H9 (cell line): ENCODE results near the gene DXO. TPM values are rescaled to one million over a fixed set of nuclear protein-coding genes. Genes with fewer than 3 reads are reported as not detected.

Source experiments
- DNase-seq: peaks from one replicate; pipeline ENCODE4 v3.0.0-alpha.2; 2017
- H2AFZ ChIP-seq: one replicate; pipeline ENCODE4 v1.6.1; 2013; ENCODE audit warnings: mild to moderate bottlenecking, low read length, control low read depth, moderate library complexity
- H2AK5ac ChIP-seq: 2 replicates; pipeline ENCODE4 v1.6.1; 2013; ENCODE audit warnings: low read length, control low read depth, mixed read lengths; ENCODE audit not compliant: insufficient read length
- H2BK120ac ChIP-seq: one replicate; pipeline ENCODE4 v1.6.1; 2013; ENCODE audit warnings: low read depth, mild to moderate bottlenecking, low read length, control low read depth, inconsistent platforms; ENCODE audit not compliant: poor library complexity, severe bottlenecking
- H2BK12ac ChIP-seq: 2 replicates; pipeline ENCODE4 v1.6.1; 2013; ENCODE audit warnings: low read length, control low read depth, mixed read lengths, low read depth; ENCODE audit not compliant: insufficient read length
- H2BK15ac ChIP-seq: 2 replicates; pipeline ENCODE4 v1.6.1; 2013; ENCODE audit warnings: low read depth, low read length, control low read depth
- H2BK20ac ChIP-seq: one replicate; pipeline ENCODE4 v1.6.1; 2013; ENCODE audit warnings: low read depth, mild to moderate bottlenecking, low read length, control low read depth, inconsistent platforms; ENCODE audit not compliant: poor library complexity, severe bottlenecking
- H2BK5ac ChIP-seq: 2 replicates; pipeline ENCODE4 v1.6.1; 2013; ENCODE audit warnings: low read length, control low read depth, mixed read lengths; ENCODE audit not compliant: insufficient read length
- H3K14ac ChIP-seq: 2 replicates; pipeline ENCODE4 v1.6.1; 2013; ENCODE audit warnings: low read length, control low read depth; ENCODE audit not compliant: insufficient read depth
- H3K18ac ChIP-seq: 2 replicates; pipeline ENCODE4 v1.6.1; 2013; ENCODE audit warnings: low read depth, mild to moderate bottlenecking, mixed read lengths, low read length, control low read depth; ENCODE audit not compliant: insufficient read length
- H3K23ac ChIP-seq: 2 replicates; pipeline ENCODE4 v1.6.1; 2013; ENCODE audit warnings: low read length, control low read depth, mixed read lengths, low read depth; ENCODE audit not compliant: insufficient read length
- H3K23me2 ChIP-seq: 2 replicates; pipeline ENCODE4 v1.6.1; 2013; ENCODE audit warnings: low read depth, mild to moderate bottlenecking, mixed read lengths, low read length, control low read depth; ENCODE audit not compliant: insufficient read length, poor library complexity, severe bottlenecking
- H3K27ac ChIP-seq: 2 replicates; pipeline ENCODE4 v1.5.1; 2013; ENCODE audit warnings: low read length, control low read depth, mixed read lengths, low read depth; ENCODE audit not compliant: insufficient read length
- H3K27me3 ChIP-seq: 2 replicates; pipeline ENCODE4 v1.6.1; 2013; ENCODE audit warnings: low read length, control low read depth, inconsistent platforms; ENCODE audit not compliant: insufficient read depth
- H3K4ac ChIP-seq: 2 replicates; pipeline ENCODE4 v1.6.1; 2013; ENCODE audit warnings: low read depth, mild to moderate bottlenecking, control low read depth, inconsistent platforms, low read length, moderate library complexity
- H3K4me1 ChIP-seq: 2 replicates; pipeline ENCODE4 v1.6.1; 2013; ENCODE audit warnings: low read length, control low read depth, inconsistent platforms; ENCODE audit not compliant: insufficient read depth
- H3K4me2 ChIP-seq: 2 replicates; pipeline ENCODE4 v1.6.1; 2013; ENCODE audit warnings: low read length, control low read depth, mixed read lengths; ENCODE audit not compliant: insufficient read length, insufficient read depth
- H3K56ac ChIP-seq: 2 replicates; pipeline ENCODE4 v1.6.1; 2013; ENCODE audit warnings: low read depth, mild to moderate bottlenecking, mixed read lengths, low read length, control low read depth; ENCODE audit not compliant: insufficient read length
- H3K79me1 ChIP-seq: 2 replicates; pipeline ENCODE4 v1.6.1; 2013; ENCODE audit warnings: low read depth, mild to moderate bottlenecking, moderate library complexity, low read length, control low read depth, inconsistent platforms; ENCODE audit not compliant: insufficient read depth, poor library complexity, severe bottlenecking
- H3K79me2 ChIP-seq: 2 replicates; pipeline ENCODE4 v1.6.1; 2013; ENCODE audit warnings: low read length, control low read depth, inconsistent platforms; ENCODE audit not compliant: insufficient read depth
- H3K9ac ChIP-seq: 2 replicates; pipeline ENCODE4 v1.6.1; 2013; ENCODE audit warnings: low read length, control low read depth, mixed read lengths; ENCODE audit not compliant: insufficient read length; ENCODE audit errors: extremely low read depth
- H3K9me3 ChIP-seq: one replicate; pipeline ENCODE4 v1.6.1; 2013; ENCODE audit warnings: low read depth, low read length, inconsistent platforms; ENCODE audit not compliant: control insufficient read depth
- H3T11ph ChIP-seq: one replicate; pipeline ENCODE4 v1.6.1; 2013; ENCODE audit warnings: mild to moderate bottlenecking, low read length, control low read depth, inconsistent platforms
- H4K20me1 ChIP-seq: one replicate; pipeline ENCODE4 v1.6.1; 2013; ENCODE audit not compliant: control insufficient read depth, insufficient read length, insufficient read depth
- H4K5ac ChIP-seq: 2 replicates; pipeline ENCODE4 v1.6.1; 2013; ENCODE audit warnings: low read depth, mild to moderate bottlenecking, mixed read lengths, low read length, control low read depth; ENCODE audit not compliant: insufficient read length
- H4K8ac ChIP-seq: replicated peaks from 2 replicates; pipeline ENCODE4 v1.6.1; 2013; ENCODE audit warnings: low read length, control low read depth, mixed read lengths, low read depth; ENCODE audit not compliant: insufficient read length
- H4K91ac ChIP-seq: 2 replicates; pipeline ENCODE4 v1.6.1; 2013; ENCODE audit warnings: low read depth, mild to moderate bottlenecking, moderate library complexity, mixed read lengths, low read length, control low read depth; ENCODE audit not compliant: insufficient read length
- H3K27ac Mint-ChIP-seq, 3 experiments: 2 replicates in 2 of 3; 3 replicates in 1 of 3; pipeline ENCODE4 v1.8.0; 2020 to 2021; ENCODE audit warnings: mixed read lengths in 3 of 3, mild to moderate bottlenecking in 1 of 3, moderate library complexity in 1 of 3
- H3K27me3 Mint-ChIP-seq: 2 replicates; pipeline ENCODE4 v1.8.0; 2021; ENCODE audit warnings: low read depth, mild to moderate bottlenecking, moderate library complexity, mixed read lengths
- H3K36me3 Mint-ChIP-seq, 3 experiments: 2 replicates in 2 of 3; 3 replicates in 1 of 3; pipeline ENCODE4 v1.8.0; 2020 to 2021; ENCODE audit warnings: low read depth in 3 of 3, mixed read lengths in 3 of 3; ENCODE audit not compliant: insufficient read depth in 1 of 3
- H3K4me1 Mint-ChIP-seq, 2 experiments: 2 replicates each; pipeline ENCODE4 v1.8.0; 2020; ENCODE audit warnings: mixed read lengths in 2 of 2
- H3K4me3 Mint-ChIP-seq, 2 experiments: 2 replicates in 1 of 2; 3 replicates in 1 of 2; pipeline ENCODE4 v1.8.0; 2020 to 2021; ENCODE audit warnings: mild to moderate bottlenecking in 2 of 2, mixed read lengths in 2 of 2, moderate library complexity in 1 of 2
- H3K9me3 Mint-ChIP-seq, 2 experiments: 2 replicates in 1 of 2; 3 replicates in 1 of 2; pipeline ENCODE4 v1.8.0; 2020; ENCODE audit warnings: mild to moderate bottlenecking in 2 of 2, mixed read lengths in 2 of 2, moderate library complexity in 1 of 2
- CTCF ChIP-seq: fragments of 200-600 bp; sonication (generic); conservative IDR thresholded peaks from 3 replicates; pipeline ENCODE4 v1.8.0; 2021; ENCODE audit warnings: antibody characterized with exemption, mild to moderate bottlenecking
- WGBS: extraction: QIAGEN DNeasy Blood & Tissue Kit; methylation state at CpG from one replicate; pipeline ENCODE4 v1.1.7; 2013; ENCODE audit warnings: missing lambda C conversion rate, low lambda C conversion rate, mixed read lengths; ENCODE audit not compliant: insufficient read length; ENCODE audit errors: extremely low coverage; 5-methylcytosine and 5-hydroxymethylcytosine counted together
- total RNA-seq: library from RNA; stranded (reverse); gene quantifications from 2 replicates; pipeline ENCODE4 v1.2.1, GENCODE V29; 2021

The DXO gene
- total RNA-seq, 1 experiment from 2014 or later: 21.6 TPM

GRCh38 chr6:31946370-31946885, 25.5 kb downstream of the DXO start:
- H3K9ac ChIP-seq: no peak overlapping the region
- DNase-seq: no peak
- no CpG with 5 or more reads among the region's 11 CpGs for WGBS

More at GRCh38 chr6:31946370-31946885, 25.5 kb downstream of the DXO start:
- no peak overlapping the region for H3K14ac ChIP-seq
- no peak overlapping the region for H2BK12ac ChIP-seq
- H3K9me3 ChIP-seq: no peaks in the 10 kb centered on the region
- no peak overlapping the region for H2AFZ ChIP-seq
- peaks cover 2% of the 10 kb centered on the region for H4K20me1 ChIP-seq
- no peak overlapping the region for H3T11ph ChIP-seq
- H3K79me2 ChIP-seq: no peaks in the 10 kb centered on the region
- no peak overlapping the region for H3K56ac ChIP-seq
- H2BK120ac ChIP-seq: no peak overlapping the region
- no peak for TF ChIP-seq CTCF
- no peak overlapping the region for H2BK20ac ChIP-seq
- no peak overlapping the region for H4K8ac ChIP-seq
- no peak overlapping the region for H4K5ac ChIP-seq
- no peak overlapping the region for H3K4ac ChIP-seq
- Mint-ChIP-seq H3K27me3 (peaks cover 57% of the 10 kb centered on the region), H3K4me1 (peaks cover 5 to 8% of the 10 kb centered on the region in 2 experiments; a peak in 3 of 4 replicates), H3K27ac (peak overlapping the region in 1 of 3 experiments; percentile 87; a peak in 2 of 7 replicates), H3K9me3 (no peaks in the 10 kb centered on the region), H3K4me3 (no peak overlapping the region), H3K36me3 (peaks cover 0 to 12% (median 8%) of the 10 kb centered on the region in 3 experiments; a peak in 6 of 7 replicates)
- H4K91ac ChIP-seq: no peak overlapping the region
- no peaks in the 10 kb centered on the region for H3K23me2 ChIP-seq
- no peak overlapping the region for H2BK5ac ChIP-seq
- H3K4me1 ChIP-seq: no peaks in the 10 kb centered on the region
- no peak overlapping the region for H2BK15ac ChIP-seq
- H3K4me2 ChIP-seq: no peak overlapping the region
- H3K27ac ChIP-seq: no peak overlapping the region
- no peaks in the 10 kb centered on the region for H3K27me3 ChIP-seq
- no peak overlapping the region for H3K18ac ChIP-seq
- H3K79me1 ChIP-seq: no peaks in the 10 kb centered on the region
- no peak overlapping the region for H2AK5ac ChIP-seq
- H3K23ac ChIP-seq: no peak overlapping the region
